ENCODE data around the gene MBD5.

MBD5 gene

GRCh38 chr2:148317598-148317997 is 296.7 kb downstream of the MBD5 start:
- no peak for TF ChIP-seq CTCF (IDR thresholded peaks at IDR 0.05; ENCODE audit: control extremely low read depth, extremely low read depth, low read depth, missing control alignments)
- CTCF ChIA-PET = interaction anchor here (1.0 kb wide), 1 partner anchor 15 kb away, joined by 3 read pairs; no protein-coding TSS in a partner anchor
- POLR2A ChIA-PET = no interaction called here
- DNase-seq (ENCODE audit: extremely low spot score) = no peak

DNA sequence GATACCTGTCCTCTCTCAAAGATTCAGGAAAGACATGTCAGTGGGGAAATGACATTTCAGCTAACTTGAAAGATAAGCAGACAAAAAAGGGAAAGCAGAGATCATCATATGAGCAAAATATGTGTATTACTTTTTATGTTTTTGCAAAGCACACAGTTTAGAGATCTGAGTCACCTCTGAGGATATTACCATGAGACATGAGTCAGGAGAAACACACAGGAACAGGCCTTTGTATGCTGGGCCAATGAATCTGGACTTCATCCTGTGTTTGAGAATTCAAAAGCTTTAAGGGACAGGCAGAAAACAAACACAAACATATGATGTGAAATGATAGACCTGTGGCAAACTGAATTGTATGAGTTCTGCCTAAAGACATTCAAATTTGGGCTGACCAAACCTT is 317.6 kb downstream of the MBD5 start:
- DNase-seq (ENCODE audit: extremely low spot score) = no peak
- no peak for TF ChIP-seq CTCF (IDR thresholded peaks at IDR 0.05; ENCODE audit: control extremely low read depth, extremely low read depth, low read depth, missing control alignments)
- ChIA-PET POLR2A (no interaction called here), CTCF (interaction anchor here (1.4 to 1.9 kb wide), 3 partner anchors 9 to 171 kb away, joined by 3 to 6 read pairs (median 3); no protein-coding TSS in a partner anchor)

- ChIA-PET POLR2A (no interaction called here), CTCF (no interaction called here)
- DNase-seq (ENCODE audit: extremely low spot score) = no peak
- TF ChIP-seq CTCF (IDR thresholded peaks at IDR 0.05; ENCODE audit: control extremely low read depth, extremely low read depth, low read depth, missing control alignments) = no peak
These were observed 321.2 kb downstream of the MBD5 start for GRCh38 chr2:148342086-148342485.

GRCh38 chr2:148350199-148350598 is 329.3 kb downstream of the MBD5 start:
- no peak for DNase-seq (ENCODE audit: extremely low spot score)
- ChIA-PET POLR2A (no interaction called here), CTCF (no interaction called here)
- TF ChIP-seq CTCF (IDR thresholded peaks at IDR 0.05; ENCODE audit: control extremely low read depth, extremely low read depth, low read depth, missing control alignments) = no peak

DNA sequence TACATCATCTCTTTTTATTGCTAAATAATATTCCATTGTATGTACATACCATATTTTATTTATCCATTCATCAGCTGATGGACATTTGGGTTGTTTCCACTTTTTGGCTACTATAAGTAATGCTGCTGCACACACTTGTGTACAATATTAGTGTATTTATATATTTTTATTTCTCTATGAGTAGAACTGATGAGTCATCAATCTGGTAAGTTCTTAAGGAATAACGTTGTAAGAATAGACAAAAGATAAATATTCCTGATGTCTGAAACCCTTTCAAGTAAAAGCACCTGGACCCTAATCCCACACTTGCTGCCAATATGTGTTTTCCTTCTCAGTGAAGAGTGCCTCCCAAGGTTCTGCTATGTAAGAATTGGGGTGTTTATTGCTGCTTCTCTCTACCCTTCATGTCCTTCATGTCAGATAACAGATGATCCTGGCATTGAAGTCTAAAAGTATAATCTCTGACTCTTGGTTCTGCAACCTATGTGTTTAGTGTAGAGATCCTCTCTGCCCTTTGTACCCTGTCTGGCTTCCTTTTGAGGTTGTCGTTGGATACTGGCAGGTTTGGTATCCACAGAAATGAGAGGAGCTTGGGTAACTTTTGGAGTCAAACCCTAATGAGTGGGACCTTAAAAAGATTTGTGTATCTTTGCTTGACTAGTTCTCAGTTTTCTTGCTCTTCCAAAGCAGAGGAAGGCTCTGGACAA is 330.7 kb downstream of the MBD5 start:
- no peak for TF ChIP-seq CTCF (IDR thresholded peaks at IDR 0.05; ENCODE audit: control extremely low read depth, extremely low read depth, low read depth, missing control alignments)
- ChIA-PET CTCF (no interaction called here), POLR2A (no interaction called here)
- DNase-seq (ENCODE audit: extremely low spot score) = no peak

DNA sequence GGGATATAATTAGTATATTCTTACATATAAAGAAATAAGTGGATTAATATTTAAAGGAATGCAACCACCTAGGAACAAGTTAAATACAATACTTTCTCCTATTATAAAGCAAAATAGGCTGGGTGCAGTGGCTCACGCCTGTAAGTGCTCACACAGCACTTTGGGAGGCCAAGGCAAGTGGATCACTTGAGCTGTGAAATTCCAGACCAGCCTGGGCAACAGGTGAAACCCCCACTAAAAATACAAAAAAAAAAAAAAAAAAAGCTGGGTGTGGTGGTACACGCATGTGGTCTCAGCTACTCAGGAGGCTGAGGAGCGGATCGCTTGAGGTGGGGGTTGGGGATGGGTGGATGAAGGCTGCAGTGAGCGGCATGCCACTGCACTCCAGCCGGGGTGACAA is 337.5 kb downstream of the MBD5 start:
- TF ChIP-seq CTCF (IDR thresholded peaks at IDR 0.05; ENCODE audit: control extremely low read depth, extremely low read depth, low read depth, missing control alignments) = no peak
- DNase-seq (ENCODE audit: extremely low spot score) = no peak
- POLR2A ChIA-PET = no interaction called here
- CTCF ChIA-PET = no interaction called here
